K562 (cell line): ENCODE results near the gene ZNF609. TPM values are rescaled to one million over a fixed set of nuclear protein-coding genes. Genes with fewer than 3 reads are reported as not detected.
A peak's percentile ranks its signal among the peaks of the same experiment; 100 is the strongest.

Source experiments
- HNRNPLL ChIP-seq: fragments of 200-400 bp; formaldehyde crosslinking; IDR thresholded peaks from 2 replicates; pipeline ENCODE4 v1.6.1; 2017; ENCODE audit warnings: low read length, low read depth, mild to moderate bottlenecking; ENCODE audit not compliant: poor library complexity, severe bottlenecking
- MCM3 ChIP-seq: fragments of 450-650 bp; IDR thresholded peaks from 2 replicates; pipeline ENCODE4 v1.6.1; 2016
- MXI1 ChIP-seq: IDR thresholded peaks from 2 replicates; pipeline ENCODE4 v1.6.1; 2011; ENCODE audit warnings: low read depth, mild to moderate bottlenecking, improper control_type of control experiment, low read length
- NR2C1 ChIP-seq, 2 experiments: fragments of 450-650 bp; IDR thresholded peaks; 2 replicates each; pipeline ENCODE4 v1.6.1; 2017; ENCODE audit warnings: mild to moderate bottlenecking in 2 of 2, antibody characterized with exemption in 1 of 2, inconsistent platforms in 1 of 2, missing compliant biosample characterization in 1 of 2, missing genetic modification characterization in 1 of 2
- SMAD4 ChIP-seq: fragments of 250-450 bp; sonication (Bioruptor Pico); conservative IDR thresholded peaks from 2 replicates; pipeline ENCODE4 v1.8.0; 2021; ENCODE audit warnings: inconsistent platforms, mild to moderate bottlenecking, moderate library complexity
- TOE1 ChIP-seq, 2 experiments: fragments of 450-650 bp in 1 of 2; sonication (generic) in 1 of 2; formaldehyde crosslinking in 1 of 2; IDR thresholded peaks; 2 replicates each; pipeline versions ENCODE4 v1.7.1 to v1.8.0; 2016 to 2022; ENCODE audit warnings: borderline replicate concordance in 2 of 2, mild to moderate bottlenecking in 2 of 2, antibody characterized with exemption in 1 of 2, inconsistent platforms in 1 of 2, low read depth in 1 of 2, missing genetic modification reagents in 1 of 2, moderate library complexity in 1 of 2
- polyA plus RNA-seq, 8 experiments: library from polyadenylated mRNA; depleted of rRNA in 4 of 8; stranded (reverse) in 5 of 8; unstranded in 3 of 8; fragments of >200 nt; fragmentation: Nextera tagmentation in 2 of 8; fragmentation: Illumina TruSeq in 1 of 8; extraction: Ambion mirVana in 2 of 8; extraction: Trizol in 1 of 8; gene quantifications; 2 replicates each; pipeline versions ENCODE4 v1.2.1 to v1.2.3, GENCODE V29; 2011 to 2014; ENCODE audit warnings: inconsistent platforms in 1 of 8, missing spikeins in 1 of 8
- total RNA-seq, 7 experiments: library from RNA; depleted of rRNA in 6 of 7; stranded (reverse); fragments of >200 nt in 6 of 7; fragmentation: Illumina TruSeq in 2 of 7; extraction: Trizol in 2 of 7; gene quantifications; 2 replicates each; pipeline versions ENCODE4 v1.2.1 to v1.2.3, GENCODE V29; 2011 to 2021; ENCODE audit warnings: low replicate concordance in 1 of 7
- TF ChIP-seq, protein P1 (sequence below): fragments of 450-650 bp; formaldehyde crosslinking; IDR thresholded peaks from 2 replicates; pipeline ENCODE4 v1.4.0; 2022; ENCODE audit warnings: mild to moderate bottlenecking, moderate library complexity
- TF ChIP-seq, protein P2 (sequence below): IDR thresholded peaks from 2 replicates; pipeline ENCODE4 v1.6.1; 2011; ENCODE audit warnings: borderline replicate concordance, low read depth, mild to moderate bottlenecking, moderate library complexity, low read length; ENCODE audit not compliant: insufficient read depth, poor library complexity, severe bottlenecking
- TF ChIP-seq, protein P3 (sequence below): fragments of 450-650 bp; IDR thresholded peaks from 2 replicates; pipeline ENCODE4 v1.6.1; 2016; ENCODE audit warnings: low read depth
- TF ChIP-seq, protein P4 (sequence below): fragments of 250-450 bp; sonication (Bioruptor Pico); IDR thresholded peaks from 2 replicates; pipeline ENCODE4 v1.5.0; 2020; ENCODE audit warnings: mild to moderate bottlenecking, borderline replicate concordance

ZNF609 gene
- total and polyA plus RNA-seq, 9 of the 15 experiments (the other 6 are each of a cell fraction or from before 2014, with no cell fraction given): 3.0 to 38.7 (median 17.8) TPM

DNA sequence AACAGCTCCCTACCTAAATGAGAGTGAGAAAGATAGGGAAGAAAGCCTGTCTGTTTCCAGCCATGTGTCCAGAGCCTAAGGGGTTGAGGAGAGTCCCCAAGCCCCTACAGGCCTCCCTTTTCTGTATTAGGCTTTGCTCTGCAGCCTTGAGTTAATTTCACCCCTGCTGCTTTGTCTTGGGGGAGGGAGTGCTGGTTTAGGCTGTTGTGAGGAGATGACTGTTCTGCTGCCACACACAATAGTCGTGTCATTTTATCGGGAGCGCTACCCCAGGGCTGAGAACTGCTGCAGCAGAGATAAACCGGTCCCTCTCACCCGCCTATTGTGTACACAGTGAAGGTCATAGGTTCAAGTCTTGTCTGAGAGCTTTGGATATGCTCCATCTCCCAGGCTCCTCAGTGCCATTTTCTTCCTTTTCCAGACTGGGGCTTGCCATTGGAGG is 1.4 kb downstream of the ZNF609 start (continued):
- TF ChIP-seq, protein P1, sequence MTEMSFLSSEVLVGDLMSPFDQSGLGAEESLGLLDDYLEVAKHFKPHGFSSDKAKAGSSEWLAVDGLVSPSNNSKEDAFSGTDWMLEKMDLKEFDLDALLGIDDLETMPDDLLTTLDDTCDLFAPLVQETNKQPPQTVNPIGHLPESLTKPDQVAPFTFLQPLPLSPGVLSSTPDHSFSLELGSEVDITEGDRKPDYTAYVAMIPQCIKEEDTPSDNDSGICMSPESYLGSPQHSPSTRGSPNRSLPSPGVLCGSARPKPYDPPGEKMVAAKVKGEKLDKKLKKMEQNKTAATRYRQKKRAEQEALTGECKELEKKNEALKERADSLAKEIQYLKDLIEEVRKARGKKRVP (CRISPR knock-in tag): no peak
- TF ChIP-seq MCM3 (no peak), TOE1 (IDR thresholded peaks at IDR 0.05; ENCODE audit: borderline replicate concordance) (0 out of 2 replicates have a peak, but pooled peaks have one; percentile 22), TOE1 (CRISPR knock-in tag; IDR thresholded peaks at IDR 0.05; ENCODE audit: borderline replicate concordance, low read depth) (no peak), SMAD4 (peak; percentile 91), MXI1 (no peak), HNRNPLL (no peak), NR2C1 (IDR thresholded peaks at IDR 0.05) (peak; percentile 78), NR2C1 (tag; IDR thresholded peaks at IDR 0.05) (peak; percentile 86)
- TF ChIP-seq, protein P2, sequence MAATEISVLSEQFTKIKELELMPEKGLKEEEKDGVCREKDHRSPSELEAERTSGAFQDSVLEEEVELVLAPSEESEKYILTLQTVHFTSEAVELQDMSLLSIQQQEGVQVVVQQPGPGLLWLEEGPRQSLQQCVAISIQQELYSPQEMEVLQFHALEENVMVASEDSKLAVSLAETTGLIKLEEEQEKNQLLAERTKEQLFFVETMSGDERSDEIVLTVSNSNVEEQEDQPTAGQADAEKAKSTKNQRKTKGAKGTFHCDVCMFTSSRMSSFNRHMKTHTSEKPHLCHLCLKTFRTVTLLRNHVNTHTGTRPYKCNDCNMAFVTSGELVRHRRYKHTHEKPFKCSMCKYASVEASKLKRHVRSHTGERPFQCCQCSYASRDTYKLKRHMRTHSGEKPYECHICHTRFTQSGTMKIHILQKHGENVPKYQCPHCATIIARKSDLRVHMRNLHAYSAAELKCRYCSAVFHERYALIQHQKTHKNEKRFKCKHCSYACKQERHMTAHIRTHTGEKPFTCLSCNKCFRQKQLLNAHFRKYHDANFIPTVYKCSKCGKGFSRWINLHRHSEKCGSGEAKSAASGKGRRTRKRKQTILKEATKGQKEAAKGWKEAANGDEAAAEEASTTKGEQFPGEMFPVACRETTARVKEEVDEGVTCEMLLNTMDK: no peak
- TF ChIP-seq, protein P3, sequence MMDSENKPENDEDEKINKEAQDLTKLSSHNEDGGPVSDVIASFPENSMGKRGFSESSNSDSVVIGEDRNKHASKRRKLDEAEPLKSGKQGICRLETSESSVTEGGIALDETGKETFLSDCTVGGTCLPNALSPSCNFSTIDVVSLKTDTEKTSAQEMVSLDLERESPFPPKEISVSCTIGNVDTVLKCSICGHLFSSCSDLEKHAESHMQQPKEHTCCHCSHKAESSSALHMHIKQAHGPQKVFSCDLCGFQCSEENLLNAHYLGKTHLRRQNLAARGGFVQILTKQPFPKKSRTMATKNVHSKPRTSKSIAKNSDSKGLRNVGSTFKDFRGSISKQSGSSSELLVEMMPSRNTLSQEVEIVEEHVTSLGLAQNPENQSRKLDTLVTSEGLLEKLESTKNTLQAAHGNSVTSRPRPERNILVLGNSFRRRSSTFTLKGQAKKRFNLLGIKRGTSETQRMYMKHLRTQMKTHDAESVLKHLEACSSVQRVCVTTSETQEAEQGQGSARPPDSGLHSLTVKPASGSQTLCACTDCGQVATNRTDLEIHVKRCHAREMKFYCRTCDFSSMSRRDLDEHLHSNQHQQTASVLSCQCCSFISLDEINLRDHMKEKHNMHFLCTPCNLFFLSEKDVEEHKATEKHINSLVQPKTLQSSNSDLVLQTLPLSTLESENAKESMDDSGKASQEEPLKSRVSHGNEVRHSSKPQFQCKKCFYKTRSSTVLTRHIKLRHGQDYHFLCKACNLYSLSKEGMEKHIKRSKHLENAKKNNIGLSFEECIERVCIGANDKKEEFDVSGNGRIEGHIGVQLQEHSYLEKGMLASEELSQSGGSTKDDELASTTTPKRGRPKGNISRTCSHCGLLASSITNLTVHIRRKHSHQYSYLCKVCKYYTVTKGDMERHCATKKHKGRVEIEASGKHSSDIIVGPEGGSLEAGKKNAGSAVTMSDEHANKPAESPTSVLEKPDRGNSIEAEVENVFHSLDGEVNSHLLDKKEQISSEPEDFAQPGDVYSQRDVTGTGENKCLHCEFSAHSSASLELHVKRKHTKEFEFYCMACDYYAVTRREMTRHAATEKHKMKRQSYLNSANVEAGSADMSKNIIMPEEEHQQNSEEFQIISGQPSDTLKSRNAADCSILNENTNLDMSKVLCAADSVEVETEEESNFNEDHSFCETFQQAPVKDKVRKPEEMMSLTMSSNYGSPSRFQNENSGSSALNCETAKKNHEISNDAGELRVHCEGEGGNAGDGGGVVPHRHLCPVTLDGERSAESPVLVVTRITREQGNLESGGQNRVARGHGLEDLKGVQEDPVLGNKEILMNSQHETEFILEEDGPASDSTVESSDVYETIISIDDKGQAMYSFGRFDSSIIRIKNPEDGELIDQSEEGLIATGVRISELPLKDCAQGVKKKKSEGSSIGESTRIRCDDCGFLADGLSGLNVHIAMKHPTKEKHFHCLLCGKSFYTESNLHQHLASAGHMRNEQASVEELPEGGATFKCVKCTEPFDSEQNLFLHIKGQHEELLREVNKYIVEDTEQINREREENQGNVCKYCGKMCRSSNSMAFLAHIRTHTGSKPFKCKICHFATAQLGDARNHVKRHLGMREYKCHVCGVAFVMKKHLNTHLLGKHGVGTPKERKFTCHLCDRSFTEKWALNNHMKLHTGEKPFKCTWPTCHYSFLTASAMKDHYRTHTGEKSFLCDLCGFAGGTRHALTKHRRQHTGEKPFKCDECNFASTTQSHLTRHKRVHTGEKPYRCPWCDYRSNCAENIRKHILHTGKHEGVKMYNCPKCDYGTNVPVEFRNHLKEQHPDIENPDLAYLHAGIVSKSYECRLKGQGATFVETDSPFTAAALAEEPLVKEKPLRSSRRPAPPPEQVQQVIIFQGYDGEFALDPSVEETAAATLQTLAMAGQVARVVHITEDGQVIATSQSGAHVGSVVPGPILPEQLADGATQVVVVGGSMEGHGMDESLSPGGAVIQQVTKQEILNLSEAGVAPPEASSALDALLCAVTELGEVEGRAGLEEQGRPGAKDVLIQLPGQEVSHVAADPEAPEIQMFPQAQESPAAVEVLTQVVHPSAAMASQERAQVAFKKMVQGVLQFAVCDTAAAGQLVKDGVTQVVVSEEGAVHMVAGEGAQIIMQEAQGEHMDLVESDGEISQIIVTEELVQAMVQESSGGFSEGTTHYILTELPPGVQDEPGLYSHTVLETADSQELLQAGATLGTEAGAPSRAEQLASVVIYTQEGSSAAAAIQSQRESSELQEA: no peak
- TF ChIP-seq, protein P4, sequence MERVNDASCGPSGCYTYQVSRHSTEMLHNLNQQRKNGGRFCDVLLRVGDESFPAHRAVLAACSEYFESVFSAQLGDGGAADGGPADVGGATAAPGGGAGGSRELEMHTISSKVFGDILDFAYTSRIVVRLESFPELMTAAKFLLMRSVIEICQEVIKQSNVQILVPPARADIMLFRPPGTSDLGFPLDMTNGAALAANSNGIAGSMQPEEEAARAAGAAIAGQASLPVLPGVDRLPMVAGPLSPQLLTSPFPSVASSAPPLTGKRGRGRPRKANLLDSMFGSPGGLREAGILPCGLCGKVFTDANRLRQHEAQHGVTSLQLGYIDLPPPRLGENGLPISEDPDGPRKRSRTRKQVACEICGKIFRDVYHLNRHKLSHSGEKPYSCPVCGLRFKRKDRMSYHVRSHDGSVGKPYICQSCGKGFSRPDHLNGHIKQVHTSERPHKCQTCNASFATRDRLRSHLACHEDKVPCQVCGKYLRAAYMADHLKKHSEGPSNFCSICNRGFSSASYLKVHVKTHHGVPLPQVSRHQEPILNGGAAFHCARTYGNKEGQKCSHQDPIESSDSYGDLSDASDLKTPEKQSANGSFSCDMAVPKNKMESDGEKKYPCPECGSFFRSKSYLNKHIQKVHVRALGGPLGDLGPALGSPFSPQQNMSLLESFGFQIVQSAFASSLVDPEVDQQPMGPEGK (CRISPR knock-in tag): no peak
